ENCODE data around the gene HSPB7. TPM values are rescaled to one million over a fixed set of nuclear protein-coding genes. Genes with fewer than 3 reads are reported as not detected.

The HSPB7 gene
- total RNA-seq (2022) (not detected in 2 replicates), Bru-seq, nascent RNA (not detected), BruChase-seq, experiment 1, labeled RNA remaining after a 6-hour chase (not detected), BruChase-seq, experiment 2, labeled RNA remaining after a 2-hour chase (not detected)
- long read RNA-seq, result 0 reads

DNA sequence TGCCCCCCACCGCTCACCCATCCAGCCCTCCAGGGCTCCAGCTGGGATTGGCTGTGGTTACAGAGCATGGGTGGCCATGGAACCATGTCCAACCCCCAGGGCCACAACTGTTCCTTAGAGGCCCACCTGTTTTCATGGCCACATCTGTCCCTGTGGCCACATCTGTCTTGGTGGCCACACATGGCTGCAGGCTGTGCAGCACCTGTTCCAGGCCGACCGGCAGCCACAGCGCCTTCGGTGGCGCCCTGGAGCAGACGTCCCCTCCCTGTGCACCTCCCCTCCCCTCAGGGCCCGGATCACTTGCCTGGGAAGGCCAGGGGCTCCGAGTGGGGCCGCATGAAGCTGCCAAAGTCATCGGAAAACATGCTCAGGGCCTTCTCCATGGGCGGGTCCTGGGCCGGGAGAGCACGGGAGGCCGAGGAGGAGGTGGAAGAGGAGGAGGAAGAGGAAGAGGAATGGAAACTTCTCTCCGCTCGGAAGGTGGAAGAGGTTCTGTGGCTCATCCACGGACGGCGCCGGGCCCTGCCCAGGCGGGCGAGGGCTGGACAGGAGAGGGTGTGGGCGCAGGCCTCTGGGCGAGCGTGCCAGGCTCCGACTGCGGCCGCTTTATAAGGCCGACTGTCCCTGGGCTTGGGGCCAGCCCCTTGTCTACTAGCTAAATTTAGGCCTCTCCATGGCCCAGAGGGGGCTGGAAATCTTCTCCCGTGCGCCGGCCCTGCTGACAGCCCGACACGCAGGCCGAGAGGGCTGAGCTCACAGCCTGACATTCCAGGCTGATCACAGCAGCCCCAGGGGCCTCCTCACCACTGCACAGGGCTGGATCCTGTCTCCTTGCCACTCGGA, at the start of gene HSPB7:
Gene HSPB7, minus strand, starts transcription at position 583 of the 843 bp plus-strand sequence. Its CDS starts 80 bp downstream, at position 503.
- no peak within 1 kb of the TSS for H3K27ac Mint-ChIP-seq (ENCODE audit: unreplicated experiment)
- TF ChIP-seq, protein P1, sequence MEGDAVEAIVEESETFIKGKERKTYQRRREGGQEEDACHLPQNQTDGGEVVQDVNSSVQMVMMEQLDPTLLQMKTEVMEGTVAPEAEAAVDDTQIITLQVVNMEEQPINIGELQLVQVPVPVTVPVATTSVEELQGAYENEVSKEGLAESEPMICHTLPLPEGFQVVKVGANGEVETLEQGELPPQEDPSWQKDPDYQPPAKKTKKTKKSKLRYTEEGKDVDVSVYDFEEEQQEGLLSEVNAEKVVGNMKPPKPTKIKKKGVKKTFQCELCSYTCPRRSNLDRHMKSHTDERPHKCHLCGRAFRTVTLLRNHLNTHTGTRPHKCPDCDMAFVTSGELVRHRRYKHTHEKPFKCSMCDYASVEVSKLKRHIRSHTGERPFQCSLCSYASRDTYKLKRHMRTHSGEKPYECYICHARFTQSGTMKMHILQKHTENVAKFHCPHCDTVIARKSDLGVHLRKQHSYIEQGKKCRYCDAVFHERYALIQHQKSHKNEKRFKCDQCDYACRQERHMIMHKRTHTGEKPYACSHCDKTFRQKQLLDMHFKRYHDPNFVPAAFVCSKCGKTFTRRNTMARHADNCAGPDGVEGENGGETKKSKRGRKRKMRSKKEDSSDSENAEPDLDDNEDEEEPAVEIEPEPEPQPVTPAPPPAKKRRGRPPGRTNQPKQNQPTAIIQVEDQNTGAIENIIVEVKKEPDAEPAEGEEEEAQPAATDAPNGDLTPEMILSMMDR (IDR thresholded peaks at IDR 0.05; ENCODE audit: unreplicated experiment), result no peak
- peaks cover 4% of the 10 kb centered on the region for H3K36me3 Mint-ChIP-seq (ENCODE audit: insufficient read depth, unreplicated experiment)
- H3K27me3 Mint-ChIP-seq (ENCODE audit: unreplicated experiment), result peaks cover 33% of the 10 kb centered on the region
- intact Hi-C loops (cut with micrococcal nuclease; ENCODE audit: unreplicated experiment), result no loop called here
- BruUV-seq (replicated peaks), result no TSS peak
- H3K4me3 Mint-ChIP-seq (ENCODE audit: low read depth, unreplicated experiment), result no peak within 1 kb of the TSS
- no peak for DNase-seq
- H3K4me1 Mint-ChIP-seq (ENCODE audit: low read depth, unreplicated experiment), result peaks cover 15% of the 10 kb centered on the region
- H3K9me3 Mint-ChIP-seq (ENCODE audit: low read depth, unreplicated experiment), result no peaks in the 10 kb centered on the region
- CTCF ChIA-PET, result no interaction called here

DNA sequence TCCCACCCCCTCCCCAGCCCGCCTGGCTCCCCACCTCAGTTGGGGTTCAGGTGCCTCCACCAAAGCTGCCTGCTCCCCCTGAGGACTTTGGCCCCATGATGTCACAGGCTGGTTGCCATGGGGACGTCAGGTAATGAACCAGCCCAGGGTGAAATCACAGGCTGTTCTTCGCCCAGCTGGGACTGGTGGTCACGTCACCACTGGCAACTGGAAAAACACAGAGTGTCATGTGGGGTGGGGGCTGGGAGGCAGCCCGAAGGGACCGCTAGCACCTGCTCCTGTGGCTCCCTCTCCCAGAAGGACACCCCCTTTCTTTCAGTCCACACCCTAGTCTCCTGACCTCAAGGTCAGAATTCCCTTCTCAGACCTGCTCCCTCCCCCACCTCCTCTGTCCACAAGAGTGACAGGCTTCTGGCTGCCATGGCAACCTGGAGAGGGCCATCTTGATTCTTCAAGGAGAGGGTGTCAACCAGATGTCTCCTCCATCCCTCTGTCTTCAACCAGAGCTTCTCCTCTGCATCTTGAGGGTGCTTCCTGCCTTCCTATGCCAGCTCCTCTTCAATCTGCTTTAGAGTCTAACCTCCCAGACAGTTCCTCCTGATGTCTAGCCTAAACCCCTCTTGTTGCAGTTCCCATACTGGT, 49.4 kb upstream of the HSPB7 start:
- Mint-ChIP-seq H3K27ac (ENCODE audit: unreplicated experiment) (peak overlapping the region; percentile 67), H3K4me3 (ENCODE audit: low read depth, unreplicated experiment) (no peak overlapping the region), H3K9me3 (ENCODE audit: low read depth, unreplicated experiment) (no peaks in the 10 kb centered on the region), H3K4me1 (ENCODE audit: low read depth, unreplicated experiment) (peaks cover 21% of the 10 kb centered on the region), H3K36me3 (ENCODE audit: insufficient read depth, unreplicated experiment) (no peaks in the 10 kb centered on the region), H3K27me3 (ENCODE audit: unreplicated experiment) (peaks cover 24% of the 10 kb centered on the region)
- TF ChIP-seq, protein P1 (IDR thresholded peaks at IDR 0.05; ENCODE audit: unreplicated experiment), result no peak
- intact Hi-C loops (cut with micrococcal nuclease; ENCODE audit: unreplicated experiment), result no loop called here
- no TSS peak for BruUV-seq (replicated peaks)
- CTCF ChIA-PET, result interaction anchor here (0.6 kb wide), 1 partner anchor 17 kb away, joined by 4 read pairs; no protein-coding TSS in a partner anchor
- peak; percentile 70 for DNase-seq

DNA sequence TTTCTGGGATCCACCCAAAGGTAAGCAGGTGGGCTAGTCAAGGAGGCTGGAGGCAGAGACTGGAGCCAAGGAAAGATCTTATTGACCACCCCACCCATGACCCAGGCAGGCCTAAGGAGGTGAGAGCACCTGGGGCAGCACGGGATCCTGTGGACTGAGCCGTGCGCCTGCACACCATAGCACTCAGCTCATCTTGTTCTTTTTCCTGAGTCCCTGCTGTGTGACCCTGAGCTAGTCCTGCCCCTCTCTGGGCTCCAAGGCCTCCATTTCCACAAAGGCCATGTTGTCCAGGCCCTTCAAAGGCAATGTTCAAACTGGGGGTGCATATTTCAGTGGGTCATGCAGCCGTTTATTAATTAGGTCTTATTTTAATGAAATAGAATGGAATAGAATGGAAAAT, 48.4 kb upstream of the HSPB7 start:
- no peak overlapping the region for H3K27ac Mint-ChIP-seq (ENCODE audit: unreplicated experiment)
- no peak for DNase-seq
- BruUV-seq (replicated peaks), result no TSS peak
- intact Hi-C loops (cut with micrococcal nuclease; ENCODE audit: unreplicated experiment), result no loop called here
- TF ChIP-seq, protein P1 (IDR thresholded peaks at IDR 0.05; ENCODE audit: unreplicated experiment), result no peak
- CTCF ChIA-PET, result interaction anchor here (0.6 kb wide), 1 partner anchor 65 kb away, joined by 4 read pairs; no protein-coding TSS in a partner anchor
- peaks cover 27% of the 10 kb centered on the region for H3K27me3 Mint-ChIP-seq (ENCODE audit: unreplicated experiment)
- H3K4me1 Mint-ChIP-seq (ENCODE audit: low read depth, unreplicated experiment), result peaks cover 21% of the 10 kb centered on the region
- no peaks in the 10 kb centered on the region for H3K36me3 Mint-ChIP-seq (ENCODE audit: insufficient read depth, unreplicated experiment)
- no peak overlapping the region for H3K4me3 Mint-ChIP-seq (ENCODE audit: low read depth, unreplicated experiment)
- H3K9me3 Mint-ChIP-seq (ENCODE audit: low read depth, unreplicated experiment), result no peaks in the 10 kb centered on the region

DNA sequence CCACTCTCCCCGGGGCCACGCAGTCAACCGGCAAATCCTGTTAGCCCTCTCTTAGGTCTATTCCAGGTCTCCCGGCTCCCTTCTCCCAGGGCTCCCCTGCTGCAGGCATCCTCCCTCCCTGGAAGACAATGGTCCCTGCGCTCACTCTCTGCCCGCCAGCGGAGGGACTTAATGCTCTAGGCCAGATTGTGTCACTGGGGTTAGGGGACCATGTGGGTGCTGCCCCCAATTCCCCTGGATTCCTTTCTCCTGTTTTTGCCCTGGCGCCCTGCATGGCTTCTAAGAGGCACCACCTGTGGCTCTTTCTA, 47.4 kb upstream of the HSPB7 start:
- intact Hi-C loops (cut with micrococcal nuclease; ENCODE audit: unreplicated experiment), result no loop called here
- Mint-ChIP-seq H3K36me3 (ENCODE audit: insufficient read depth, unreplicated experiment) (no peaks in the 10 kb centered on the region), H3K9me3 (ENCODE audit: low read depth, unreplicated experiment) (no peaks in the 10 kb centered on the region), H3K4me3 (ENCODE audit: low read depth, unreplicated experiment) (no peak overlapping the region), H3K27ac (ENCODE audit: unreplicated experiment) (no peak overlapping the region), H3K4me1 (ENCODE audit: low read depth, unreplicated experiment) (peaks cover 21% of the 10 kb centered on the region), H3K27me3 (ENCODE audit: unreplicated experiment) (peaks cover 37% of the 10 kb centered on the region)
- no TSS peak for BruUV-seq (replicated peaks)
- TF ChIP-seq, protein P1 (IDR thresholded peaks at IDR 0.05; ENCODE audit: unreplicated experiment), result no peak
- CTCF ChIA-PET, result no interaction called here
- no peak for DNase-seq

Measured in Calu3 (cell line).